WTC11 (cell line): ENCODE results near the gene GNL1.
A peak's percentile ranks its signal among the peaks of the same experiment; 100 is the strongest.

ENCODE experiments used
- ATF2 ChIP-seq: sonication (generic); formaldehyde crosslinking; IDR thresholded peaks from 2 replicates; pipeline ENCODE4 v1.8.1; 2022; ENCODE audit warnings: low read depth, missing genetic modification reagents, borderline replicate concordance
- CTCF ChIP-seq: fragments of 200-600 bp; IDR thresholded peaks from 2 replicates; pipeline ENCODE4 v1.8.0; 2022; ENCODE audit warnings: antibody characterized with exemption
- GABPB1 ChIP-seq: sonication (generic); formaldehyde crosslinking; IDR thresholded peaks from 2 replicates; pipeline ENCODE4 v1.8.1; 2023; ENCODE audit warnings: mild to moderate bottlenecking, missing genetic modification reagents
- MAX ChIP-seq: sonication (generic); formaldehyde crosslinking; IDR thresholded peaks from 2 replicates; pipeline ENCODE4 v1.8.0; 2022; ENCODE audit warnings: mild to moderate bottlenecking, missing genetic modification reagents
- NR1H2 ChIP-seq: sonication (generic); formaldehyde crosslinking; IDR thresholded peaks from 2 replicates; pipeline ENCODE4 v1.9.0; 2021; ENCODE audit warnings: mild to moderate bottlenecking, moderate library complexity, missing genetic modification reagents
- NR2C2 ChIP-seq: sonication (generic); formaldehyde crosslinking; IDR thresholded peaks from 2 replicates; pipeline ENCODE4 v1.8.0; 2022; ENCODE audit warnings: mild to moderate bottlenecking, missing genetic modification reagents
- PRDM15 ChIP-seq: sonication (generic); formaldehyde crosslinking; IDR thresholded peaks from 2 replicates; pipeline ENCODE4 v1.8.0; 2022; ENCODE audit warnings: missing genetic modification reagents
- TCF7 ChIP-seq: sonication (generic); formaldehyde crosslinking; IDR thresholded peaks from 2 replicates; pipeline ENCODE4 v1.8.0; 2022; ENCODE audit warnings: mild to moderate bottlenecking, low read depth, missing genetic modification reagents, moderate library complexity
- ZNF317 ChIP-seq: sonication (generic); formaldehyde crosslinking; IDR thresholded peaks from 2 replicates; pipeline ENCODE4 v1.8.1; 2023; ENCODE audit warnings: low read depth, mild to moderate bottlenecking, moderate library complexity, missing genetic modification reagents, borderline replicate concordance

GRCh38 chr6:30544666-30545272, 11.5 kb downstream of the GNL1 start:
- TF ChIP-seq MAX (no peak), CTCF (peak; percentile 71), ZNF317 (CRISPR knock-in tag) (no peak), TCF7 (CRISPR knock-in tag) (no peak), NR2C2 (CRISPR knock-in tag) (no peak), GABPB1 (no peak), NR1H2 (no peak), ATF2 (CRISPR knock-in tag) (no peak), PRDM15 (CRISPR knock-in tag) (no peak)
